T-helper 2 cell treated with Interferon-gamma antibody and Interleukin-4, amounts not matched to agents 100 ng/mL and 5 ng/mL, for 36 hours (primary cell): ENCODE measurements around the gene CES2. TPM values are rescaled to one million over a fixed set of nuclear protein-coding genes. Genes with fewer than 3 reads are reported as not detected.
"Not testable (repeated sequence)": the region's sequence is repeated elsewhere in the genome, so short reads cannot be mapped to it uniquely, and the experiment has no call there.

Source experiments
- intact Hi-C: fragments of 100-400 bp; cut with micrococcal nuclease; formaldehyde crosslinking; loops from one replicate; pipeline ENCODE4 v1.15.1; 2023
- total RNA-seq: library from RNA; stranded (reverse); gene quantifications from 2 replicates; pipeline ENCODE4 v1.2.3, GENCODE V29; 2022

CES2 gene, protein sequence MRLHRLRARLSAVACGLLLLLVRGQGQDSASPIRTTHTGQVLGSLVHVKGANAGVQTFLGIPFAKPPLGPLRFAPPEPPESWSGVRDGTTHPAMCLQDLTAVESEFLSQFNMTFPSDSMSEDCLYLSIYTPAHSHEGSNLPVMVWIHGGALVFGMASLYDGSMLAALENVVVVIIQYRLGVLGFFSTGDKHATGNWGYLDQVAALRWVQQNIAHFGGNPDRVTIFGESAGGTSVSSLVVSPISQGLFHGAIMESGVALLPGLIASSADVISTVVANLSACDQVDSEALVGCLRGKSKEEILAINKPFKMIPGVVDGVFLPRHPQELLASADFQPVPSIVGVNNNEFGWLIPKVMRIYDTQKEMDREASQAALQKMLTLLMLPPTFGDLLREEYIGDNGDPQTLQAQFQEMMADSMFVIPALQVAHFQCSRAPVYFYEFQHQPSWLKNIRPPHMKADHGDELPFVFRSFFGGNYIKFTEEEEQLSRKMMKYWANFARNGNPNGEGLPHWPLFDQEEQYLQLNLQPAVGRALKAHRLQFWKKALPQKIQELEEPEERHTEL
- total RNA-seq = 35.6 and 38.3 TPM in 2 replicates

DNA sequence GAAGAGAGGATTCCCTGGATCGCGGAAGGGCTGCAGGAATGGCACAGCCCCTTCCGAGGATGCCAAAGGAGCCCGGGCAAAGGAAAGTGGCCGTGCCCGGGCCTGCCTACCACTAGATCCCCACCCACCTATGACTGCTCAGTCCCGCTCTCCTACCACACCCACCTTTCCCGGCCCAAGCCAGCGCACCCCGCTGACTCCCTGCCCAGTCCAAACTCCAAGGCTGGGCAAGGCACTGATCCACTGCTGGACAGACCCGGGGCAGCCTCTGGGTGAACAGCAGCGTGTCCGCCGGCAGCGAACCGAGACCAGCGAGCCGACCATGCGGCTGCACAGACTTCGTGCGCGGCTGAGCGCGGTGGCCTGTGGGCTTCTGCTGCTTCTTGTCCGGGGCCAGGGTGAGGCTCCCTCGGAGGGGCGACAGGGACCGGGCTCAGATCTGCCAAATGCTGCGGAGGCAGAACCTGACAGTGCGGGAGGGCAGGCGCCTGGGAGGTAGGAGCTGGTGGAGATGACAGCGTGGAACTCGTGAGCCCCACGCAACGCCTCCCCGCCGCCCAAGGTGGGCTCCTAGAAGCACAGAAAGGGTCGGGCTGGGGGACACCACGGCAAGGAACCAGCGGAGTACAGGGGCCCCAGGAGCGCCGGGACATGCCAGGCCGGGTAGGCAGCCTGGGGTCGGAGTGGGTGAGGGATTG lies at the start of gene CES2:
CES2 (plus strand) TSS at position 203 of the 698 bp plus-strand sequence; CDS start at position 323, 120 bp downstream.
- intact Hi-C loops = loop anchor here (2.0 kb wide), 2 partner anchors 41 to 63 kb away; no protein-coding TSS in a partner anchor

DNA sequence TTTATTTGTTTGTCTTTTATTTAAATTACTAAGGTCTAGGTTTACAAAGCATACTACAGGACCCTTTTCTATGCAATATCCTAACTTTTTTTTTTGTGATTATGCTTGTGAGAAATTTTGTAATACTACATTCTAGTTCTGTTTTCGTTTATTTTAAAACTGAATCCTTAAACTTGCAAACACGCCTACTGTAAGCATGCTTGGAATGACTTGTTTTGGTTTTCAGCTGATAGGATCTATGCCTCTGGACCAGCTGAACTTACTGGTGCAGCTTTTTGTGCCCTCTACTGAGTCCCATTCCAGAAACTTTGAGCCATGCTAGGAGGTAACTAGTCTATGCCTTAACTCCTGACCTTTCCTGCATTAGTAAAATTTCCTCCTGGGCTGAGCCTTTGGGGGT lies 49.0 kb upstream of the CES2 start:
- intact Hi-C loops = no loop called here

DNA sequence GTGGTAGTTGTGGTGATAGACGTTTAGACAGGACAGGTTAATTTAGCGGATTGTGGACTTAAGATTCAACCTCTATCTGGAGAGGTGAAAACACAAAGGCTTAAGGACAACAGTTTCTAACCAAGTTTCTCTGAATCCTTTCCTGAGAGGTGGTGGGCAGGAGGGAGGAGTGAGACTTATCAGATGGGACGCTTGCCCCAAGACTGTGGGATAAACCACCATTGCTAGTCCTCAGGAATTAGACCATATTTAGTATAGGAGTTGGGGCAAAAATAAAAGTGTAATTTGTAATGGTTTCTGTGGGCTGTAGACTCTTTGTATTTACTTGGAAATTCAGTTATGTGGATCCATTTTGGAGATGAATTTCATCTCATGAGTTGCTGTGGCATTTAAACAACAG lies 48.4 kb upstream of the CES2 start:
- intact Hi-C loops = no loop called here

DNA sequence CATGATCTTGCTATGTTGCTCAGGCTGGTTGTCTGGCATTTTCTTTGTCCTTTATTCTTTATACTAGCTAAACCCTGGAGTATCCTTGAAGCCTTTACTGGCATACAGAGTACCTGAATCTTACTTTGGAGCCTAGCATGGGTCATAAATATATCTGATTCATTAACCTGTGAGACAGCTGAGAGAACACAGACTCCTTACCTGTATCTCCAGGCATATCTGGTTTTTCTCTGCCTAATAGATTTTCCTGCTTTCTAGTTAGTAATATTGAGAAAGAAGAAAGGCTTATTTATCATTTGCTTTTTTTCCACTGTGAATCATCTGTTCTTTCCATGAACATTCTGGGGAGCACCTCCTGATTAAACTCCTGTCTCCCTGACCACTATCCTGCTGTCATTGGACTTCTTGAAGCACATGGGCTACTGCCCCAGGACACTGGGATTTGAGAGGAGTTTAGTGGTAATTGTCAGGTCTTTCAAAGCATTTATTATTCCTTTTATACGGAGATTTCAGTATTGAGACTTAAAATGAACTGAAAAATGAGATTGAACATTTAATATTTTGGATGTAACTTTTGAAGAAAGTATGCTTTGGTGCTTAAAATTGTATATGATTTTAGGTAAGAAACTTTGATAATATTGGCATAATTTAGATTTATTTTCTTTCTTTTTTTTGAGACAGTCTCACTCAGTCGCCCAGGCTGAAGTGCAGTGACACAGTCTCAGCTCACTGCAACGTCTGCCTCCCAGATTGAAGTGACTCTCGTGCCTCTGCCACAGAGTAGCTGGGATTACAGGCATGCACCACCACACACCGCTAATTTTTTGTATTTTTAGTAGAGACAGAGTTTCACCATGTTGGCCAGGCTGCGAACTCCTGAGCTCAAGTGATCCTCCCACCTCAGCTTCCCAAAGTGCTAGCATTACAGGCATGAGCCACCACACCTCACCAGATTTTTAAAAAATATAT lies 46.4 kb upstream of the CES2 start:
- intact Hi-C loops = no loop called here

DNA sequence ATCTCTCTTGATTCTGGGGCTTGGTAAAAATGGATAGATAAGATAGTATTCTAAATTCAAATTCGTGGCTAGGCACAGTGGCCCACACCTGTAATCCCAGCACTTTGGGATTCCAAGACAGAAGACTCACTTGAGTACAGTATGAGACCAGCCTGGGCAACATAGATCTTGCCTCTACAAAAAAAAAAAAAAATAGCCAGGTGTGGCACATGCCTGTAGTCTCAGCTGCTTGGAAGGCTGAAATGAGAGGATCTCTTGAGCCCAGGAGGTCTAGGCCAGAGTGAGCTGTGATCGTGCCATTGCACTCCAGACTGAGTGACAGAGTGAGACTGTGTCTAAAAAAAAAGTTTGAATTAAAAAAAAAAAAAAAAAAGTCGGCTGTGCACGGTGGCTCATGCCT lies 45.7 kb upstream of the CES2 start:
- intact Hi-C loops = no loop called here

DNA sequence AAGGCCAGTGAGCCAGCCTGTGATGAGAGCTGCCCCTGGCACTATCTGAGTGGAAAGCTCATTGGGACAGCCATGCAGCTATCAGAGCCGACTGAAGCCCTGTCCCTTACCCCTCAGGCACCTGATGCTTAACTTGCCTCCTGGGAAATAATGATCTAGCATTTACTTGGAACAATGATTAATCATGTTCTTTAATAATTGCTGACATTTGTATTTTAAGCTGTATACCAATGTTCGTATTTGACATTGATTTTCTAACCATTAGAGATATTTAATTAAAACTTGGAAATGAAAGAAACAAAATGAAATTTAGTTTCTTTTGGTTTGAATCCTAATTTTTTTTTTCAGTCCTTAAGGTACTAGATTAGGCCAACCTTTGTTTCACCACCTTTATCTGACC lies 44.5 kb upstream of the CES2 start:
- intact Hi-C loops = no loop called here

DNA sequence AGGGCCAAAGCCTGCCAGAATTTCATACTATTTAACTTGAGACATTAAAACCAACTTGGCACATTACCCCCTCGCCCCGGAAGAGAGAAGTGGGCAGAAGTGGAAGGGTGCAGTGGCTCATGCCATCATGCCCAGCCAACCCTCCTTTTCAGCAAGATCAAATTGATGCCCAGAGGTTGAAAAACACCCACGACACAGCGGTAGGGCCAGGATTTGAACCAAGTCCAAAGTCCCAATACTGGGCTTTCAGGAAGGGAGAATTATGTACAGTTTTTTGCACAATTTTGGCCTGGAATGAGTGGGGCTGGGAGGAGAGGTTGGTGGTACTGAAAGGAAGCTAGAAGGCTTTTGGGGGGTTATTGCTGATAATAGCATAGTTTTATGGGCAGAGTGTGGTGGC lies 44.0 kb upstream of the CES2 start:
- intact Hi-C loops = no loop called here

DNA sequence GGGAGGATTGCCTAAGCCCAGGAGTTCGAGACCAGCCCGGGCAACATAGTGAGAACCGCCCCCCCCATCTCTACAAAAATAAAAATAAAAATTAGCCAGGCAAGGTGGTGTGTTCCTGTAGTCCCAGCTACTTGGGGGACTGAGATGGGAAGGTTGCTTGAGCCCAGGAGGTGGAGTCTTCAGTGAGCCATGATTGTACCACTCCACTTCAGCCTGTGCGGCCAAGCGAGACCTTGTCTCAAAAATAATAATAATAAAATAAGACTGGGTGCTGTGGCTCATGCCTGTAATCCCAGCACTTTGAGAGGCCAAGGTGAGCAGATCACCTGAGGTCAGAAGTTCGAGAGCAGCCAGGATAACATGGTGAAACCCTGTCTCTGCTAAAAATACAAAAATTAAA lies 43.5 kb upstream of the CES2 start:
- intact Hi-C loops = no loop called here

DNA sequence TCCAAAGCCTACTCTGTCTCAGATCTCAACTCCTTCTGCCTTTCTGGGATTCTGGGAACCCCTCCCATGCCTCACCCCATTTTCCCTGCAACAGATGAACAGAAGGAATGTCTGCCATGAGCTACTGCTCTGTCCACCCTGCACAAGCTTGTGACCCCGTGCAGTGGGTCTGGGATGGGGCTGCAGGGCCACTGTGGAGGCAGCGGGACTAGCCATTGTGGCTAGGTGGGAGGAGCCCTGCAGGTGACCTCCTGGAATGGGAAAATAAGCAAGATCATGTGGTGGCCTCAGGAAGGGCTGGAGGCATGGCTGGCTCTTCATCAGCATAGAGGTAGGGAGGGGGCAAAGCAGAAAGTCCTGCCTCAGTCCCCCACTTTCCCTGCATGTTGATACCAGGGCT lies 41.3 kb upstream of the CES2 start:
- intact Hi-C loops = loop anchor here (2.0 kb wide), 1 partner anchor 41 kb away; the partner anchor contains the start of genes CES2 and CIAO2B

DNA sequence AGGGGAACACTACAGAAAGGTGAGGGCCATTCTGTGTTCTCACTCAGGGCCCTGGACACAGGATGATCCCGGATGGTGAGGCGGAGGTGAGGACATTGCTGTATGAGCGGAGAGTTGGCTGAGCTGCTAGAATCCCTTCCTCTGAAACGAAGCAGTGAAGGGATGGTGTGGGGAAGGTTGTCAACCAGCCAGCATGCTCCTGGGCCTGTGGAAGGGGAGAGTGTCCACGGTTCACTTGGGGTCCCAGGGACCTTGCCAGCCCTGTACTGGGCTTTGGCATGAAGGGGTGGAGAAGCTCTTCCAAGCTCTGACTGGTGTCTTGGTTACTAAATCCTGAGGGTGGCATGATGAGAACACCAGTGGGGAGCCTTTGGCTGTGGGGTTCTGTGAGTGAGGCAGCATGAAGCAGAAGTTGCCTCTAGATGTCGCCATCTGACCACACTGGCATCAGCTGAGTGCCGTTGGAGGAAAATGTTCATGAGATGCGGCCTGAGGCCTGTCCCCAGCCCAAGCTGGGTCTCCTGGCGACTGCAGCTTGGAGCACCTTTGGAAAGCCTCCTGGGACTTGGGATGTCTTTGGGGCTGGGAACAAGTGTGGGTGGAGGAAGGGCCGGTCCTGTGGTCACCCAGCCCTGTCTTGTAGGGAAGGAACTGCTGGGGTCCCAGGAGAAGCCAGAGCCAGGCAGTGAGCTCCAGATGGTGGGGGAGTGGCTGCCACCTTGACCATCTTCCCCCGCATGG lies 40.2 kb upstream of the CES2 start:
- intact Hi-C loops = loop anchor here (1.0 to 2.0 kb wide), 2 partner anchors 40 to 51 kb away; partner anchors contain the start of genes CES2 and CIAO2B

DNA sequence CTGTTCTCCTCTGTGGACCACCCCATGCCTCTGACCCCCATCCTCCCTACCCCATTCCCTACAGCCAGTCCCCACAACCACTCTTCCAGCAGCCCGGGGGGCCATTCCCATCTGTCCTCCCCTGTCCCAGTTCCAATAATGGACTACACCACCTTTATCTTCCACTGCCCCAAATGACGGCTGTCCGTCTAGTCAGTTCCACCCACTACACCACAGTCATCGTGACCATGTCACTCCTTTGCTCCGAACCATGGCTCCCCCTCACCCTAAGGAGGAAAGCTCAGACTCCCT lies 39.7 kb upstream of the CES2 start:
- intact Hi-C loops = loop anchor here (1.0 to 2.0 kb wide), 2 partner anchors 39 to 51 kb away; partner anchors contain the start of genes CES2 and CIAO2B

DNA sequence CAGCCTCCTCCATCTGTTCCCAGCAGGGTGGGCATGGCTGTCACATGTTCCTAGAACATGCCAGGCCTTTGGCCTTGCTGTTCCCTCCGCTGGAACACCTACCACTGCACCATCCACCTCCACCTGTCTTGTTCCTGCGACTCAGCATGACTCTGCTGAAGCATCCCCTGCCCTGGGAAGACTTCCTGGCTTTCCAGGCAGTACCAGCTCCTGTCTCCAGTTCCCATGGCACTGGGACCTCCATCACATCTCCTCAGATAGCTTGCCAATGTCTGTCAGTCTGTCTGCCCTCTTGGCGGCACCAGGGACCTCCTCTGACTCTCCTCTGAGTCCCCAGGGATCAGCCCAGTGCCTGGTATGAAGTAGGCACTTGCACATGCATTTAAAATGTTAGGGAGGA lies 39.3 kb upstream of the CES2 start:
- intact Hi-C loops = loop anchor here (1.0 to 2.0 kb wide), 2 partner anchors 39 to 50 kb away; partner anchors contain the start of genes CES2 and CIAO2B

DNA sequence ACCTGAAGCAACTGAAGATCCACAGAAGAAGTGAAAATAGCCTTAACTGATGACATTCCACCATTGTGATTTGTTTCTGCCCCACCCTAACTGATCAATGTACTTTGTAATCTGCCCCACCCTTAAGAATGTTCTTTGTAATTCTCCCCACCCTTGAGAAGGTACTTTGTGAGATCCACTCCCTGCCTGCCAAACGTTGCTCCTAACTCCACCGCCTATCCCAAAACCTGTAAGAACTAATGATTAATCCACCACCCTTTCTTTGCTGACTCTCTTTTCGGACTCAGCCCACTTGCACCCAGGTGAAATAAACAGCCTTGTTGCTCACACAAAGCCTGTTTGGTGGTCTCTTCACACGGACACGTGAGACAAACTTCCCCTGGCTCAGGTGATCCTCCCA lies 38.6 kb upstream of the CES2 start:
- intact Hi-C loops = not testable (repeated sequence)

DNA sequence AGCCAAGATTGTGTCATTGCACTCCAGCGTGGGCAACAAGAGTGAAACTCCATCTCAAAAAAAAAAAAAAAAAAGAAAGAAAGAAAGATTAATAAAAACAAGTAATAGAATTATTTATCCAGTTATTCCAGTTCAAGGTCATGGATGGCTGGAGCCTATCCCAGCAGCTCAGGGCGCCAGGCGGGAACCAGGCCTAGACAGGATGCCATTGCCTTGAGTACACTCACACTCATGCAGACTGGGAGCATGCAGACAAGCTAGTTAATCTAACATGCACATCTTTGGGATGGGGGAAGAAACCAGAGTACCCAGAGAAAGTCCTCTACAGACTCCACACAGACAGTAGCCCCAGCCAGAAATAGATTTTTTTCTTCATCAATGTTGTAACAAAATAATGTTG lies 37.1 kb upstream of the CES2 start:
- intact Hi-C loops = no loop called here

DNA sequence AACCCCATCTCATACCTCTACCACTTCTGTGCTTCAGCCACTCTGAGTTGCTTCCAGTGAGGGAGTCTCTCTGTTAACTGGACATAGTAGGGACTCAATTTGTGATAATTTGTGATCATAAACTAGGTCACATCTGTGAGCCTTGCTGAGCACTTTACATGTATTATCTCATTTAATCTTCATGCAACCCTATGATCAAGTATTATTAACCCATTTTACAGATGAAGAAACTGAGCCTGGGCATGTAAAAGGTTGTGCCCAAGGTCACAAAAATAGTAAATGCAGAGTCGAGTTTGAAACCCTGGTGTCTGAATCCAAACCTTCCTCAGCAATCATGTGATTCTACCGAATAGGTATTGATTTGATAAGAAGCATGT lies 36.4 kb upstream of the CES2 start:
- intact Hi-C loops = no loop called here

DNA sequence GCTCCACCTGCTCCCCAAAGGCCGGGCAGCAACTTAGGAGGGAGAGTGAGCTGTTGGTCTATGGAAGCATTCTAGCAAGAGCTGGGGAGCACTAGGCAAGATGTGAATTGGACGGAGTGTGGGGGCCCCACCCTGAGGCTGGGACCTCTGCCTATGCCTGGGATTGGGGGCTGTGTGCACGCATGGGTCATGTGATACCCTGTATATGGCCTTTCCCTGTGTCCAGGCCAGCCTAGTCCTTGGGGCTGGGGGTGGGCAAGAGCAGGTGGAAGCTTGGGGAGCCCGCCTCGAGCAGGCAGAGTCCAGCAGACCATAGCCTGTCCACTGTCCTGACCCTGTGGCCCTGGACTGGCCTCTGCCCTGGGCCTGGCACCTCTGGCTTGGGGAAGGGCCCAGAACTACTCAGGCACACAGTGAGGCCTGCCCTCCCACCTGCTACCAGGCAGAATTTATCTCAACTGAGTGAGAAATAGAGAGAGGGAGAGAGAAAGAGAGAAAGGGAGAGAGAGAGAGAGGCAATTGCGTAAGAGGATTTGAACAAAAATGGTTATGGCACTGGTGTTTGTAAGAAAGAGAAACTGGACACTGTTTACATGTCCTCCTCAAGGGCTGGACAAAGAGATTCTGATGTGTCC lies 35.9 kb upstream of the CES2 start:
- intact Hi-C loops = no loop called here

DNA sequence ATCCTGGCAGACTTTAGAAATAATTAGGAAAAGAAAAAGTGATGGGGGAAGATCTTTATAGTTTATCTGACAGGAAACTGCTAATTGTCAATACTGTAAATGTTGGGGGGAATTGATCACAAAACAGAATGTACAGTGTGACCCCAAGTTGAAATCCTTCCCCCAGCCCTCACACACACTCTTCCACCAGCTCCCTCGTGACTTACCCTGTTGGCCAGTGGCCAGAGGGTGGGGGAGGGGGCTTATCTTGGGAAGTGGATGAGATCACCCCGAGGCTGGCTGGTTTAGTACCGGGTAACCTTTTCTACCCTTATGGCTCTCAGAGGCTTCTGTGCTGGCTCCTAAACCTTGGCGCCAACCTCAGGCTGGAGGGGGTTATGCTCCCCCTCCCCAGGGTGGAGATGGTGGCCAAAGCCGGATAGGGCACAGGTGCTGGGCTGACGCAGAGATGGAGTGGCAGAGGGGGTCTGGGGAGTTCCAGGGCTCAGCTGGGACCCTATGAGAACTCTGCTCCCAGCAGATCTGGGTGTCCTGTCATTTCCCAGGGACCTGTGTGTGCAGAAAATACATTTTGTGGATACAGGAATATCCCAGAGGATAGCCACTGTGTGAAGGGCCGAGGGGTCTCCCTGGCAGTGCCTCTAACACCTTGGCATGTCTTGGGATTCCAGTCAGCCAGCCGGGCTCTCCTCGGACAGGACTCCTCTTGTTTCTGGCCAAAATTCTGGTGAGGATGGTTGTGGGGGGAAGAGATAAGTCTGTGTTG lies 35.2 kb upstream of the CES2 start:
- intact Hi-C loops = no loop called here

DNA sequence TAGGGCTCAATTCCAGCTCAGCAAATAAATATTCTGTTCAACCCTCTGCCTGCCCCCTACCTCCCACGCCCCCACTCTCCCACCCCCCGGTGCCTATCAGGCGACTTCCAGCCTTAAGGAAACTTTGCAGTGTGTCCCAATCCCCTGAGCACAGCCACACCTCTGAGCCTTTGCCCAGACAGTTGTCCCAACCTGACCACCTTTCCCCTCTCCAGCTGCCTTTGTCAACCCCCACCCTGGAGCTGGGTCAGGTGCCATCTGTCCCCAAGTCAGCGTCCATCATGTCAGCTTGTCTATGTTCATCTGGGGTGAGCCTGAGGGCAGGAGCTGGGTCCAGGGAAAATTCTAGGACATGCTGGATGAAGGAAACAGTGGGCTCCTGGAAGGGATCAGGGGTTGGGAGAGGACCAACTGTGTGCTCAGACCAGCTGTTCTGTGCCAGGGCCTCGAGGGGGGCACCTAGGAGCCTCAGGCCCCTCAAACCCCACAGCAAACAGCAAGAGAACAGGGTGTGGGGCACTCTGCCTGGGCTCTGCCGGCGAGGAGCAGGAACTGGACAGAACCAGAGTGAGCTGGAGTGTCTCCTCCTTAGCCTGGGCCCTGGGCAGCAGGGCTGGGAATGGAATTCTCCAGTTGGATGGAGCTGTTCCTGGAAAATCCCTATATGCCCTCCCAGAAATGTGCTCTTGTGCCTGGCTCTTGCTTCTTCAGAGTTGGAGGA lies 34.4 kb upstream of the CES2 start:
- intact Hi-C loops = no loop called here

DNA sequence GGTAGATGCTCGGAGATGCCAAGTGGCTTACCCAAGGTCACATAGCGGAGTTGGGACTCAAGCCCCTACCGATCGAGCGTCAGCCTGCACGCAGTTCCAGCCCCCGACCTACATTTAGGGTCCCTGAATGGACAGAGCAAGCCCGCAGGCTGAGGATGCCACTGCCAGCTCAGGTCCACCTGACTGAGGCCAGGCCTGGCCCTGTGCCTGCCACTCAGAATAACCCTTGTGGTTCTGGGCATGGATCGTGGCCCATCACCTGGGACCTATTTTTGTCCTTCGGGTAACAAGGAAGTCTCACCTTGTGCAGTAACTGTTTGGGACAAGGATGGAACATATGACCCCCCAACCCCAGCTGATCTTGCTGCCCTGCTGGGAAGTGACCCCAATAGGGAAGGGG lies 33.7 kb upstream of the CES2 start:
- intact Hi-C loops = no loop called here
